ENCODE measurements around the gene INO80D.
"Not testable (repeated sequence)": the region's sequence is repeated elsewhere in the genome, so short reads cannot be mapped to it uniquely, and the experiment has no call there.

INO80D gene

DNA sequence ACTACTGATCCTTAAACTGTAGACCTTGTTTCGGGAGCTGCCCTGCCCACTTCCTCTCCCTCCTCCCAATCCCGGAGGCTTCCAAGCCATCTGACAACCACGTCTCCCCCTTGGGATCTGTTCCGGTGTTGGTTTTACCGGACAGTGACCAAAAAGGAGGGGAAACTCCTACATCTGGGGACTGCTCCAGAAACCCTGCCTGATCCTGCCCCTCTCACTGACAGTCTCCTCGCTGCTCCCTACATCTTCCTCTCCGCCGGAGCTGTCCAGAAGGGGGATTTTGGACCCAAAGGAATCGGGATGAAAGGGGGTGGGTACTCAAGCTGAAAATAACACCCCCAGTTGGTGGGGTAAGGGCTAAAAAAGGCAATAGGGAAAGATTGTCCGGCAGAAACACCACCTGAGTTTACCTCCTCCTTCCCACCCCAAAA is 1.5 kb downstream of the INO80D start:
- no peak for DNase-seq (ENCODE audit: low read depth in 2 of 2)

- DNase-seq (ENCODE audit: low read depth in 2 of 2) = no peak
Observed at GRCh38 chr2:206083602-206084438, 2.2 kb downstream of the INO80D start.

DNA sequence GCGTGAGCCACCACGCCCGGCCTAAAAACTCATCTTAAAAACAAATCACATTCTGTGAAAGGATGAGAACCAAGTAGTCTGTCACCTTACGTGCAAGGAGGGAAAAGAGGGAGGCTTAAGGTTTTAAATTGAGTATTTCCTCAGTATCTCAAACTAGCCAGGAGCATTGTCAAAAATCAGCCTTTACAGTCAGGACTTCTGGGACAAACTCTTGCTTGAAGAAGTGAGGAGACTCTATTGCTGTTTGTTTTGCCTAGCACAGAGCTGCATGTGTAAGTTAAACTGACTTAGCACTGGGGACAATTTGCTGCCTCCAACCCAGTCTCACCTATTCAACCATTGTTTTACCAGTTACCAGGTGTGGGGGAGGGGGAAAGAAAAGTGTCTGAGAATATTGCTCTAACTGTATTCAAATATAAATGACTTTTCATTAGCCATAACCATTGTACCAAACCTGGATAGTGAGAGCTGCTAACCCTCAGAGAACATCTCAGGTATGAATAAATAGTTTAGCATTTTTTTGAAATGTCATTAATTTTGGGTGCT is 3.6 kb downstream of the INO80D start:
- DNase-seq (ENCODE audit: low read depth in 2 of 2) = no peak

GRCh38 chr2:206080927-206081326 is 5.0 kb downstream of the INO80D start:
- no peak for DNase-seq (ENCODE audit: low read depth in 2 of 2)

GRCh38 chr2:206079699-206080465 is 6.1 kb downstream of the INO80D start:
- no peak for DNase-seq (ENCODE audit: low read depth in 2 of 2)

DNA sequence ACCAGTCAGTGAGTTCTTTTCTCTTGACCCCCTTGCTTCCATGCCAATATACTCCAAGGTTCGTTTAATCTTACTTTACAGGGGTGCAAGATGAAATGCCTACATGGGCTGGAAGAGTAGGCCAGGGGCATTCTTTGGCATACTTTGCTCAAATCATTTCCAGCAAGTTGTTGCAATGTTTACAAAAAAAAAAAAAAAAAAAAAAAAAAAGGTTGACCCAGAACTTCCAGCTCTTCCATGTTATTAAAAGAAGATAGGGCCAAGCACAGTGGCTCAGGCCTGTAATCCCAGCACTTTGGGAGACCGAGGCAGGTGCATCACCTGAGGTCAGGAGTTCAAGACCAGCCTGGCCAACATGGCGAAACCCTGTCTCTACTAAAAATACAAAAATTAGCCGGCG is 8.1 kb downstream of the INO80D start:
- not testable (repeated sequence) for DNase-seq (ENCODE audit: low read depth in 2 of 2)

GRCh38 chr2:206075113-206075512 is 10.9 kb downstream of the INO80D start:
- no peak for DNase-seq (ENCODE audit: low read depth in 2 of 2)

DNA sequence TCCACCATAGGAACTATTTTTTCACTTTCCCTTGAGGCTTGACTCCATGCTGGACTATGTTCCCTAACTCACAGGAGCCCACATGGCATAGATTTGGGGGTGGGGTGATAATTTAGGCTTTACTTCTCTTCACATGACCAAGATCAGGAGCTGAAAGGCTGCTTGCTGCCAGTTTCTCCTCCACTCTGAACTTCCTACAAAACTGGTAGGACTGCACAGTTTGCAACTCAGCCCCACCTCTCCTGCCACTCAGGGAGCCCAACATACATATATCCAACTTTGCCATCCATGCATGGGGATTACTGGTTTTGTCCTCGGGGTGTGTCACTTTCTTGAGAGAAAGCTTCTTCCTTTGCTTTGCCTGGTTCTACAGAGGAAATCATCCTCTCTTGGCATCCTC is 14.2 kb downstream of the INO80D start:
- no peak for DNase-seq (ENCODE audit: low read depth in 2 of 2)

DNA sequence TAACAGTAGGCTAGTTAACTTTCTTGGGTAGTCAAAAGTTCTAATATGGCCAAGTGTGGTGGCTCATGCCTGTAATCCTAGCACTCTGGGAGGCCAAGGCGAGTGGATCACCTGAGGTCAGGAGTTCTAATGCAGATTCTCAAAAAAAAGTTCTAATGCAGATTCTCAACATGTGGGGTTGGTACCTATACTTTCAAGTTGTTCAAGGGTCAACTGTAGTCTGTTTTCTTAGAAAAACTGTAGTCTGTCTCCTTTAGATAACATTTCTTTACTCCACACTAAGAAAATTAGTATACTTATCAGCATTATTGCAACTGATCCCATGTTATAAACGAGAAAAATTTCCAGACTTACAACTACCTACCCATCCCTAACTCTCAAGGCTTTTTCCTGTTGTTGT is 16.6 kb downstream of the INO80D start:
- no peak for DNase-seq (ENCODE audit: low read depth in 2 of 2)

DNA sequence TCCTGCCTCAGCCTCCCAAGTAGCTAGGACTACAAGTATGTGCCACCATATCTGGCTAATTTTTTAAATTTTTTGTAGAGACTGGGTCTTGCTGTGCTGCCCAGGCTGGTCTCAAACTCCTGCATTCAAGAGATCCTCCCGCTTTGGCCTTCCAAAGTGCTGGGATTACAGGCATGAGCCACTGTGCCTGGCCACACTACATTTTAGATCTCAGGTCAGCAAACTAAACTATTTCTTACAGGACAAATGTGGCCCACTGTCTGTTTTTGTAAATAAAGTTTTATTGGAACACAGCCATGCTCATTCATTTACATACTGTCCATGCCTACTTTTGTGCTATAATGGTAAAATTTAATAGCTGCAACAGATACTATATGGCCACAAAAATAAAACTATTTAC is 17.8 kb downstream of the INO80D start:
- DNase-seq (ENCODE audit: low read depth in 2 of 2) = no peak

DNA sequence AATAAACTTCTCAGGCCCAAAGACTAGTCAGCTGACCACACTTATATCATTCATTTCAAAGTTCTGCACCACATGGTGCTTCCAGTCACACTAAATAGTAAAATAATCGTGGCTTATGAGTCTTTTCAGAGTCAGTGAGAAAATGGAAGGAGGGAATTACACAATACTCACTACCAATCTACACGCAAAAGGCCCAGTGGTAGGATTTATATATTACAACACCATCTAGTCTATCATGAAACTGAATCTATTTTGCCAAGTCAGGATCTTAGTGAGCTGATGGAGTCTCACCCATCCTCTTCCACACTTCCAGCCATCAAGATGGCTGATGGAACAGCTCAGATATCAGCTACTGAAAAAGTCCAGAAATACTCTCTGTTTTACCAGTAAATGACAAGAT is 21.9 kb downstream of the INO80D start:
- DNase-seq (ENCODE audit: low read depth in 2 of 2) = no peak

DNA sequence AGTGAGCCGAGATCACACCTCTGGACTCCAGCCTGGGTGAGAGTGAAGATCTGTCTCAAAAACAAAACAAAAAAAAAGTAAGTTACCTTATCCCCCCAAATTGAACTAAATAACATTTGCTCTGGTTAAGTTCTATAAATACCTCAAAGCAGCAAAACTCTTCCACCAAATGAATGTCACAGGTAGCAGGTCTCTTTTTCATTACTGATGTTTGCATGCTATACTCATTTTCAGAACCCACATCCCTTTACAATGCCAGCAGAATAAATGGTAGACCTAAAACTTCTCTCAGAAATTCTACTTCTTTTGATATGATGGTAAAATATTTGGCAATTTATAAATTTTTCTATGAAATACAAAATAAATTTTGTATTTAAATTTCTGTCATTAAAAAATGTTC is 22.3 kb downstream of the INO80D start:
- no peak for DNase-seq (ENCODE audit: low read depth in 2 of 2)

- DNase-seq (ENCODE audit: low read depth in 2 of 2) = no peak
Observed at GRCh38 chr2:206062724-206063123, 23.2 kb downstream of the INO80D start.

DNA sequence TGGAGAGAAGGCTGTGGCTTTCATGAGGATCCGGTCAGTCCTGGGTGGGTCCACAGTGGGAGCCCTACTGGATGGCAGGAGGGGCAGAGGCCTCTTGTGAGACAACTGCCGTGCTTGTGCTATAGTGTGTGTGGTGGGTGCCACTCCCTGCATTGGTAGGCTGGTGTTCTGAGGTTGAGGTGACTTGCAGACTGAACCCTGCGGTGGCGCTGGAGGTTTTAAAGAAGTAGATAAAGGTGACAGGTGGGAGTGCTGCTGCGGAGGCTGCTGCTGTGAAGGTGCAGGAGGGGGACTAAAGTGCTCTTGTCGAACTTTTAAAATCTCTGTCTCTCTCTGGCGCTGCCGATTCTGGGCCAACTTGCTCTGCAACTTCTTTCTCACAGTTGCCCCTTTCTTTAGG is 29.7 kb downstream of the INO80D start:
- no peak for DNase-seq (ENCODE audit: low read depth in 2 of 2)

GRCh38 chr2:206054952-206055351 is 31.0 kb downstream of the INO80D start:
- no peak for DNase-seq (ENCODE audit: low read depth in 2 of 2)

DNA sequence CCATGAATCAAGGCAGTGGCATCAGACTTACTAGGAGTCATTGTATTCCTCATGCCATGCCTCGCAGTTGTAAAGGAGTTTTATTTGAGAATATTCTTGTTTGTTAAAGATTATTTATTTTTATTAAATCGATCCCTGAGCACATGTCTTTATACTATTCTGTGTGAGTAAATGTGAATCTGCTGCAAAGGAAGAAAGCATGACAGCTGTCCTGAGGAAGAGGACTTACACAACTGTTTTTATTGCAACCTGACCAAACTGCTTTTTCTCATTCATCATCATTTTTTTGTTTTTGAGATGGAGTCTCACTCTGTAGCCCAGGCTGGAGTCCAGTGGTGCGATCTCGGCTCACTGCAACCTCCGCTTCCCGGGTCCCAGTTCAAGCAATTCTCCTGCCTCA is 34.1 kb downstream of the INO80D start:
- no peak for DNase-seq (ENCODE audit: low read depth in 2 of 2)

GRCh38 chr2:206049392-206049791 is 36.6 kb downstream of the INO80D start:
- no peak for DNase-seq (ENCODE audit: low read depth in 2 of 2)

DNA sequence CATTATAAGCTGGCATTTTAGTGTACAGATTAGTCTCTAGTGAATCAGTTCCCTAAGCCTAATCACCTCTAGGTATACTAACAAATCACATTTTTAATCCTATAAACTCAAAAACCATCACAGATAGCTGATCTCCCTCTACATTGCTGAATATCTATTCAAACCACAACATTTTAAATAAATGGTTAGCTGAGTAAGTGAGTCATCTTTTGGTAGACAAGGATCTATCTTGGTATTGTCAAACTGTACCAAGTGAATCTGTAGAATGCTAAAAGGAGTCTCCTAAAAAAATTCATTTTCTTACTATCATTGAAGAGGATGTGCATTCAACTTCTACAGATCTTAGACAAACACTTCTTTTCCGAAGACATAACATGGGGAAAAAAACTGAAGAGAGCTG is 40.7 kb downstream of the INO80D start:
- DNase-seq (ENCODE audit: low read depth in 2 of 2) = no peak

GRCh38 chr2:206040525-206040924 is 45.4 kb downstream of the INO80D start:
- no peak for DNase-seq (ENCODE audit: low read depth in 2 of 2)

GRCh38 chr2:206035393-206035792 is 50.6 kb downstream of the INO80D start:
- not testable (repeated sequence) for DNase-seq (ENCODE audit: low read depth in 2 of 2)

DNA sequence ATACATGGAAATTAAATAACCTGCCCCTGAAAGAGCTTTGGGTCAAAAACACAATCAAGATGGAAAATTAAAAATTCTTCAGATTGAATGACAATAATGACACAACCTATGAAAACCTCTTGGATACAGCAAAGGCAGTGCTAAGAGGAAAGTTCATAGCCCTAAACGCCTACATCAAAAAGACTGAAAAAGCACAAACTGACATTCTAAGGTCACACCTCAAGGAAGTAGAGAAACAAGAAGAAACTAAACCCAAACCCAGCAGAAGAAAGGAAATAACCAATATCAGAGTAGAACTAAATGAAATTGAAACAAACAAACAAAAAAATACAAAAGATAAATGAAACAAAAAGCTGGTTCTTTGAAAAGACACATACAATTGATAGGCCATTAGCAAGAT is 52.5 kb downstream of the INO80D start:
- not testable (repeated sequence) for DNase-seq (ENCODE audit: low read depth in 2 of 2)

DNA sequence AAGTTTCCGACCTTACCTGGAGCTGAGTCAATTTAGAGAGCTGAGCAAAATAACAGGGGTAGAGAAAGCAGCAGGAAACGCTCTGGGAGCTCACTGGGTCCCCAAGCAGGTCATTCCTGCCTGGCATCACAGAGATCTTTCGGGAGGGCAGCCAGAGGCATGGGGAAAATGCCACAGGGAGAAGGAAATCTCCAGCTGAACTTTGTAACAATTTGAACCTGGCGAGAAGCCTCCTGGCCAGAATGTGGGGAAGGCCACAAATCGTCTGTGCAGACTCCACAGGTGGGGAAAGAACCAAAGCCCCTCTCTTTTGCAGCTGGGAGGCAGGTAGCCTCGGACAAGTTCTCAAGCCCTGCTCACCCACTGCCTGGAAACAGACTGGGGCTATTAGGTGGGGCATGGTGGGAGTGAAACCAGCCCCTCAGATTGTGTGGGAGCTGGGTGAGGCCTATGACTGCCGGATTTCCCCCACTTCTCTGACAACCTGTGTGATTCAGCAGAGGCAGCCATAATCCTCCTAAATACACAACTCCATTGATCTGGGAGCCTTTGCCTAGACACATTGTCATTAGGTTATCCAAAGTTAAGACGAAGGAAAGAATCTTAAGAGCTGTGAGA is 53.9 kb downstream of the INO80D start:
- no peak for DNase-seq (ENCODE audit: low read depth in 2 of 2)
